H1 (cell line): Measurements from ENCODE around the gene SFT2D1. TPM values are rescaled to one million over a fixed set of nuclear protein-coding genes. Genes with fewer than 3 reads are reported as not detected.

Experiments used
- CTCF ChIA-PET: fragments of 300-600 bp; sonication (Branson Sonifier 250); formaldehyde crosslinking; loops from one replicate; lab custom pipeline; 2021; ENCODE audit not compliant: partially characterized antibody; lab: Charles Lee
- POLR2A ChIA-PET: fragments of 300-600 bp; sonication (Branson Sonifier 250); formaldehyde crosslinking; loops from one replicate; lab custom pipeline; 2021; ENCODE audit warnings: inconsistent platforms; ENCODE audit not compliant: partially characterized antibody; lab: Charles Lee
- DNase-seq, 2 experiments: peaks; one replicate each; pipeline versions ENCODE4 v3.0.0 to v3.0.0-alpha.2; 2010 to 2022; ENCODE audit warnings: low spot score in 2 of 2, low read depth in 1 of 2, mixed read lengths in 1 of 2
- FAIRE-seq: peaks from 2 replicates; lab custom pipeline; 2011; peaks lifted over from hg19 to GRCh38; lab: Jason Lieb, UNC
- H2AFZ ChIP-seq: 2 replicates; pipeline ENCODE4 v1.8.1; 2012; ENCODE audit warnings: low read length, inconsistent platforms
- H2AK5ac ChIP-seq: 2 replicates; pipeline ENCODE4 v1.6.1; 2013; ENCODE audit warnings: low read depth, low read length
- H2BK120ac ChIP-seq: replicated peaks from 2 replicates; pipeline ENCODE3; 2013; ENCODE audit warnings: low read depth, low read length, inconsistent platforms
- H2BK12ac ChIP-seq: 2 replicates; pipeline ENCODE4 v1.6.1; 2013; ENCODE audit warnings: low read depth, low read length
- H2BK15ac ChIP-seq: 2 replicates; pipeline ENCODE4 v1.6.1; 2013; ENCODE audit warnings: low read length
- H2BK20ac ChIP-seq: 2 replicates; pipeline ENCODE4 v1.6.1; 2013; ENCODE audit warnings: low read length
- H2BK5ac ChIP-seq: 2 replicates; pipeline ENCODE4 v1.6.1; 2013; ENCODE audit warnings: low read depth, low read length
- H3K14ac ChIP-seq: 2 replicates; pipeline ENCODE4 v1.6.1; 2013; ENCODE audit warnings: inconsistent platforms; ENCODE audit not compliant: insufficient read length
- H3K18ac ChIP-seq: 2 replicates; pipeline ENCODE4 v1.6.1; 2013; ENCODE audit warnings: low read length; ENCODE audit errors: extremely low read depth
- H3K23ac ChIP-seq: 2 replicates; pipeline ENCODE4 v1.6.1; 2013; ENCODE audit warnings: inconsistent platforms; ENCODE audit not compliant: insufficient read length
- H3K23me2 ChIP-seq: 2 replicates; pipeline ENCODE4 v1.6.1; 2013; ENCODE audit warnings: low read depth, low read length
- H3K27ac ChIP-seq: 2 replicates; pipeline ENCODE4 v1.6.1; 2011; ENCODE audit warnings: low read depth, low read length, inconsistent platforms
- H3K27me3 ChIP-seq, 4 experiments: replicated peaks in 1 of 4; 1 replicate in 1 of 4; 2 replicates in 3 of 4; pipeline versions ENCODE4 v1.6.1 to v1.8.1; 2011 to 2013; ENCODE audit warnings: low read length in 3 of 4, mild to moderate bottlenecking in 3 of 4, inconsistent platforms in 2 of 4, mixed read lengths in 2 of 4, moderate library complexity in 1 of 4; ENCODE audit not compliant: control insufficient read depth in 3 of 4, insufficient read depth in 3 of 4; ENCODE audit errors: extremely low read depth in 1 of 4
- H3K36me3 ChIP-seq, 4 experiments: 2 replicates each; pipeline versions ENCODE4 v1.6.1 to v1.8.1; 2011 to 2013; ENCODE audit warnings: mild to moderate bottlenecking in 4 of 4, low read length in 3 of 4, moderate library complexity in 2 of 4, control low read depth in 1 of 4, inconsistent platforms in 1 of 4; ENCODE audit not compliant: insufficient read depth in 4 of 4, control insufficient read depth in 2 of 4
- H3K4ac ChIP-seq: replicated peaks from 2 replicates; pipeline ENCODE3; 2013; ENCODE audit warnings: low read length, low read depth, mixed read lengths, inconsistent platforms; ENCODE audit not compliant: insufficient read length
- H3K4me1 ChIP-seq, 4 experiments: replicated peaks in 1 of 4; 1 replicate in 1 of 4; 2 replicates in 3 of 4; pipeline versions ENCODE4 v1.6.1 to v1.8.1; 2011 to 2013; ENCODE audit warnings: low read length in 3 of 4, inconsistent platforms in 2 of 4, mixed read lengths in 1 of 4; ENCODE audit not compliant: insufficient read depth in 4 of 4, control insufficient read depth in 3 of 4
- H3K4me2 ChIP-seq, 2 experiments: 2 replicates each; pipeline versions ENCODE4 v1.6.1 to v1.8.1; 2011 to 2013; ENCODE audit warnings: low read depth in 2 of 2, low read length in 2 of 2, control low read depth in 1 of 2, inconsistent platforms in 1 of 2, mild to moderate bottlenecking in 1 of 2; ENCODE audit not compliant: insufficient read depth in 1 of 2
- H3K4me3 ChIP-seq, 4 experiments: fragments of 200-600, 300-600 bp in 1 of 4; sonication (generic), shearing (Covaris generic), sonication (Bioruptor Twin) in 1 of 4; 2 replicates each; pipeline versions ENCODE4 v1.5.1 to v1.8.1; 2011 to 2016; ENCODE audit warnings: low read length in 4 of 4, low read depth in 3 of 4, control low read depth in 2 of 4, inconsistent platforms in 2 of 4, mild to moderate bottlenecking in 2 of 4, mixed read lengths in 1 of 4, moderate library complexity in 1 of 4; ENCODE audit not compliant: insufficient read depth in 2 of 4; ENCODE audit errors: extremely low read depth in 1 of 4
- H3K56ac ChIP-seq: replicated peaks from 2 replicates; pipeline ENCODE3; 2013; ENCODE audit warnings: low read depth, mild to moderate bottlenecking, mixed read lengths, low read length, inconsistent platforms; ENCODE audit not compliant: insufficient read length
- H3K79me1 ChIP-seq: 2 replicates; pipeline ENCODE4 v1.6.1; 2013; ENCODE audit warnings: low read depth, low read length, control low read depth
- H3K79me2 ChIP-seq, 2 experiments: 2 replicates each; pipeline versions ENCODE4 v1.6.1 to v1.8.1; 2012 to 2013; ENCODE audit warnings: low read length in 2 of 2, mild to moderate bottlenecking in 2 of 2, inconsistent platforms in 1 of 2; ENCODE audit not compliant: insufficient read depth in 2 of 2, control insufficient read depth in 1 of 2
- H3K9ac ChIP-seq, 4 experiments: replicated peaks in 1 of 4; 1 replicate in 1 of 4; 2 replicates in 3 of 4; pipeline versions ENCODE4 v1.6.1 to v1.8.1; 2011 to 2013; ENCODE audit warnings: low read depth in 3 of 4, low read length in 3 of 4, control low read depth in 2 of 4, mild to moderate bottlenecking in 2 of 4, moderate library complexity in 2 of 4, inconsistent platforms in 1 of 4; ENCODE audit errors: extremely low read depth in 1 of 4
- H3K9me3 ChIP-seq, 2 experiments: 2 replicates each; pipeline versions ENCODE4 v1.6.1 to v1.8.1; 2012 to 2013; ENCODE audit warnings: mild to moderate bottlenecking in 2 of 2, moderate library complexity in 2 of 2, control low read depth in 1 of 2, inconsistent platforms in 1 of 2, low read depth in 1 of 2, low read length in 1 of 2, mixed read lengths in 1 of 2; ENCODE audit not compliant: insufficient read depth in 2 of 2
- H4K20me1 ChIP-seq, 2 experiments: replicated peaks in 1 of 2; 2 replicates each; pipeline versions ENCODE3 to v1.8.1; 2011 to 2013; ENCODE audit warnings: inconsistent platforms in 2 of 2, low read length in 2 of 2, mild to moderate bottlenecking in 1 of 2; ENCODE audit not compliant: insufficient read depth in 2 of 2, control insufficient read depth in 1 of 2
- H4K5ac ChIP-seq: 2 replicates; pipeline ENCODE4 v1.6.1; 2013; ENCODE audit warnings: low read length, low read depth, mixed read lengths, inconsistent platforms; ENCODE audit not compliant: insufficient read length
- H4K8ac ChIP-seq: 2 replicates; pipeline ENCODE4 v1.8.0; 2013; ENCODE audit warnings: mild to moderate bottlenecking, moderate library complexity, low read length, inconsistent platforms; ENCODE audit not compliant: insufficient read depth; ENCODE audit errors: extremely low read depth
- H4K91ac ChIP-seq: replicated peaks from 2 replicates; pipeline ENCODE3; 2013; ENCODE audit warnings: low read length, mixed read lengths, inconsistent platforms; ENCODE audit not compliant: insufficient read length
- BCL11A ChIP-seq, 2 experiments: IDR thresholded peaks; one replicate each; pipeline ENCODE4 v1.6.1; 2011; ENCODE audit warnings: low read depth in 2 of 2, low read length in 2 of 2, mild to moderate bottlenecking in 2 of 2
- BRCA1 ChIP-seq: IDR thresholded peaks from 2 replicates; pipeline ENCODE4 v1.6.1; 2012; ENCODE audit warnings: low read depth, low read length, improper control_type of control experiment
- CHD2 ChIP-seq: IDR thresholded peaks from 2 replicates; pipeline ENCODE4 v1.6.1; 2012; ENCODE audit warnings: low read length, improper control_type of control experiment
- JUN ChIP-seq: IDR thresholded peaks from 2 replicates; pipeline ENCODE4 v1.6.1; 2011; ENCODE audit warnings: low read depth, mild to moderate bottlenecking, improper control_type of control experiment, low read length
- SRF ChIP-seq: IDR thresholded peaks from 2 replicates; pipeline ENCODE4 v1.6.1; 2011; ENCODE audit warnings: mild to moderate bottlenecking, low read depth, low read length, moderate library complexity
- TAF7 ChIP-seq: optimal IDR thresholded peaks from 2 replicates; pipeline ENCODE3; 2011; ENCODE audit warnings: low read depth, mild to moderate bottlenecking, inconsistent platforms, low read length, moderate library complexity, borderline replicate concordance
- polyA plus RNA-seq, 7 experiments: library from polyadenylated mRNA; depleted of rRNA in 3 of 7; stranded (reverse) in 5 of 7; unstranded in 2 of 7; fragments of >200 nt in 5 of 7; fragments of 200-250 nt in 2 of 7; gene quantifications; 1 replicate in 5 of 7; 2 replicates in 1 of 7; 4 replicates in 1 of 7; pipeline versions ENCODE4 v1.2.1 to v1.2.3, GENCODE V29; 2011 to 2013; ENCODE audit warnings: missing spikeins in 2 of 7, mixed read lengths in 2 of 7
- total RNA-seq: library from RNA; stranded (reverse); fragmentation: NEBNext Ultra II Directional; extraction: Animal tissue kit (Norgen Biotek cat#: 25700); gene quantifications from 2 replicates; pipeline ENCODE4 v1.2.1, GENCODE V29; 2021

The SFT2D1 gene
- total and polyA plus RNA-seq, 2 of the 8 experiments (the other 6 are each of a cell fraction or from before 2014, with no cell fraction given): 52.3 to 76.1 TPM

DNA sequence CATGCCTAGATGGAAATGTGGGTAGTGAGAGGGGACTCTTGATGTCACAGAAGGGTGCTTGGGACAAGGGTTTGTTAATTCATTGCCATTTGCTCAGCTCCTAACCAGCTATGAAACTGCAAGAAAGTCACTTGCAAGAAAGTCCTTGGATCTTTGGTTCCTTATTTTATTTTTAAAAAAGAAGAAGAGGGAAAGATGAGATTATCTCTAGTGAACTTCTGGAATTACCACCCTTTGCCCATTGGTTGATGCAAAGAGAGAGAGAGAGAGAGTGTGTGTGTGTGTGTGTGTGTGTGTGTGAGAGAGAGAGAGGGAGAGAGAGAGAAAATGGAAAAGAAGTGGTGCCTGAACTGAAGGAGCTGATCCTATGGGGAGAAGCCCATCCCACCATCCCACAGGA lies 4.6 kb upstream of the SFT2D1 start:
- Histone ChIP-seq H3K79me2 (peaks cover 2 to 4% of the 10 kb centered on the region in 2 experiments; a peak in 3 of 4 replicates), H3K4me2 (no peak overlapping the region), H3K56ac (no peak overlapping the region), H2AK5ac (no peak overlapping the region), H3K27ac (no peak overlapping the region), H4K20me1 (peaks cover 0 to under 1% of the 10 kb centered on the region in 2 experiments), H3K18ac (no peak overlapping the region), H3K4me3 (no peak overlapping the region), H3K23ac (no peak overlapping the region), H2BK5ac (no peak overlapping the region), H3K9me3 (no peaks in the 10 kb centered on the region), H3K79me1 (no peaks in the 10 kb centered on the region; the same call in 1 of the 2 replicates), H2BK15ac (no peak overlapping the region), H3K4ac (no peak overlapping the region)
- CTCF ChIA-PET: interaction anchor here (0.6 to 1.3 kb wide), 4 partner anchors 16 to 1018 kb away, joined by 3 to 4 read pairs (median 4); no protein-coding TSS in a partner anchor
- DNase-seq: no peak
- TF ChIP-seq CHD2 (no peak), JUN (no peak), BCL11A (IDR thresholded peaks at IDR 0.05; ENCODE audit: low read depth in 2 of 2, low read length in 2 of 2) (no peak), SRF (no peak), BRCA1 (no peak), TAF7 (no peak)
- TF ChIP-seq, all 59 proteins: peak for 0
- Histone ChIP-seq H2BK12ac (no peak overlapping the region), H4K5ac (no peak overlapping the region), H3K23me2 (peaks cover 4% of the 10 kb centered on the region; the same call in 1 of the 2 replicates), H3K36me3 (no peaks in the 10 kb centered on the region), H4K91ac (no peak overlapping the region), H2BK120ac (no peak overlapping the region), H3K4me1 (peaks cover 0 to 2% (median 1%) of the 10 kb centered on the region in 4 experiments; a peak in 3 of 7 replicates), H3K27me3 (no peaks in the 10 kb centered on the region), H3K9ac (no peak overlapping the region), H2BK20ac (no peak overlapping the region), H4K8ac (no peak overlapping the region), H2AFZ (no peak overlapping the region), H3K14ac (no peak overlapping the region)
- POLR2A ChIA-PET: no interaction called here
- no peak for FAIRE-seq
